SK-N-DZ (cell line): Measurements from ENCODE around the gene GIPC1.
"Not testable (repeated sequence)": the region's sequence is repeated elsewhere in the genome, so short reads cannot be mapped to it uniquely, and the experiment has no call there.

ENCODE experiments used
- DNase-seq: peaks from one replicate; pipeline ENCODE4 v3.0.0-alpha.2; 2015; ENCODE audit warnings: low spot score

GIPC1 gene

GRCh38 chr19:14472202-14472938 is 23.6 kb downstream of the GIPC1 start:
- DNase-seq, result peak; percentile 52

GRCh38 chr19:14471436-14472187 is 24.3 kb downstream of the GIPC1 start:
- DNase-seq, result no peak

DNA sequence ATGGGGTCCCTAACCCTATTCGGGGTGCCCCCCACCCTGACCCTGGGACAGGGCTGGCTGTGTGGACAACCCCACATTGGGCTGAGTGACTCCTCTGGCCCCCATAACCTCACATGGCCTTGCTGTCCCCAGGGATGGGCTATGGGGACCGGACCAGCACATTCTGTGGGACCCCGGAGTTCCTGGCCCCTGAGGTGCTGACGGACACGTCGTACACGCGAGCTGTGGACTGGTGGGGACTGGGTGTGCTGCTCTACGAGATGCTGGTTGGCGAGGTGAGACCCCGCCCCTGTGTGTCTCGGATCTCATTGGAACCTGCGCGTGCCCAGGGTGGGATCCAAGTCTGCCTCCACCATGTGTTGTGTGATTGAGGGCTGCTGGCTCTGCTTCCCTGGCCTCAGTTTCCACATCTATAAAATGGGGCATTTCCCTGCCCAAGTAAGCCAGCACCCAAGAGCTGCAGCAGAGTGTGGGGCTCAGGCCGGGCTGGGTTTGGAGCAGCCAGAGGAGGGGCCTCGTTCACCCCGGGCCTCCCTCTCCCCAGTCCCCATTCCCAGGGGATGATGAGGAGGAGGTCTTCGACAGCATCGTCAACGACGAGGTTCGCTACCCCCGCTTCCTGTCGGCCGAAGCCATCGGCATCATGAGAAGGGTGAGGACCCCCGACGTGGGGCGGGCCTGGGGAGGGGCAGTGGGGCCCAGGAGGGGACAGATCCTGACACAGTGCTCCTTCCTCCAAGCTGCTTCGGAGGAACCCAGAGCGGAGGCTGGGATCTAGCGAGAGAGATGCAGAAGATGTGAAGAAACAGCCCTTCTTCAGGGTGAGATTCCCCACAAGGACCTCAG is 25.7 kb downstream of the GIPC1 start:
- DNase-seq, result no peak

DNA sequence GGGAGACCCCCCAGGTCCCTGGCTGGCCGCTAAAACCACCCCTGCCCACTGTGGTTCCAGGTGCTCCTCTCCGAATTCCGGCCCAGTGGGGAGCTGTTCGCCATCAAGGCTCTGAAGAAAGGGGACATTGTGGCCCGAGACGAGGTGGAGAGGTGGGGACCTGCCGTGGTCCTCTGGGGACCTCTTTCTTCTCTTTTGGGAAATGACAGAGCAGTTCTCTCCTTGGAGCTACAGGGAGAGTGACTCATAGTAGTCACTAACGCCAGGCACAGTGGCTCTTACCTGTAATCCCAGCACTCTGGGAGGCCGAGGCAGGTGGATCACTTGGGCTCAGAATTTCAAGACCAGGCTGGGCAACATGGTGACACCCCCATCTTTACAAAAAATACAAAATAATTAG is 28.1 kb downstream of the GIPC1 start:
- DNase-seq, result no peak

- no peak for DNase-seq
Measured at GRCh38 chr19:14467391-14467790, 28.5 kb downstream of the GIPC1 start.

- DNase-seq, result no peak
Measured at GRCh38 chr19:14463747-14464146, 32.2 kb downstream of the GIPC1 start.

GRCh38 chr19:14462401-14462800 is 33.5 kb downstream of the GIPC1 start:
- not testable (repeated sequence) for DNase-seq

GRCh38 chr19:14460935-14461334 is 35.0 kb downstream of the GIPC1 start:
- no peak for DNase-seq

- DNase-seq, result no peak
Measured at GRCh38 chr19:14459703-14460102, 36.2 kb downstream of the GIPC1 start.

DNA sequence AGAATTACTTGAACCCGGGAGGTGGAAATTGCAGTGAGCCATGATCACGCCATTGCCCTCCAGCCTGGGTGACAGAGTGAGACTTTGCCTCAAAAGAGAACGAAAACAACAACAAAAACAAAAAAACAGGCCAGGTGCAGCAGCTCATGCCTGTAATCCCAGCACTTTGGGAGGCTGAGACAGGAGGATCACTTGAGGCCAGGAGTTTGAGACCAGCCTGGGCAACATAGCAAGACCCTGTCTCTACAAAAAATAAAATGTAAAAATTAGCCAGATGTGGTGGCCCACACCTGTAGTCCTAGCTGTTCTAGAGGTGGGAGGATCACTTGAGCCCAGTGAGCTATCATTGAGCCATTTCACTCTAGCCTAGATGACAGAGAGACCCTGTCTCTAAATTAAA is 43.6 kb downstream of the GIPC1 start:
- not testable (repeated sequence) for DNase-seq

GRCh38 chr19:14450876-14451275 is 45.1 kb downstream of the GIPC1 start:
- no peak for DNase-seq

DNA sequence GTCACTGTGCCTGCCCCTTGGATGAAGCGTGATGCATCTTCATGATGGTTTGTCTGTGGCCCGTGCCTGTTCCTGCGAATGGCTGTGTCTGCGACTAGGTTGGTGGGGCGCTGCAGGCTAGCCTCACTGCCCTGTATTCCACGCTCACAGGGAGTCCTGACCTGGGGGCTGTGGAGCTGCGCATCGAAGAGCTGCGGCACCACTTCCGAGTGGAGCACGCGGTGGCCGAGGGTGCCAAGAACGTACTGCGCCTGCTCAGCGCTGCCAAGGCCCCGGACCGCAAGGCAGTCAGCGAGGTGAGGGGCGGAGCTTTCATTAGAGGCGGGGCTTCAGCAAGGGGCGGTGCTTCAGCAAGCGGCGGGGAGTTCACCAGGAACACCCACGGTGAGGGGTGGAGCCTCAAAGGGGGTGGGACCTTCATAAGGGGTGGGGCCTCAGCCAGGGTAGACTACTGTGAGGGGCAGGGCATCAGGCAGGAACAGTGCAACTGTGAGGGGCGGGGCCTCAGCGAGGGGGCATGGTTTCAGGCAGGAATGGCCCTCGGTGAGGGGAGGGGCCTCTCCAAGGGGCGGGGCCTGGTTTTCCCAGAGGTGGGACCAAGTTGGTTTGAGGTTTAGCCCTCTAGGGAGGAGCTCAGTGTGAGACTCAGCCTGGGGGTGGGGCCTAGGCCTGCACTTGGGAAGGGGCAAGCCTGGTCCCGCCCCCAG is 45.6 kb downstream of the GIPC1 start:
- peak; percentile 41 for DNase-seq

GRCh38 chr19:14449321-14449720 is 46.6 kb downstream of the GIPC1 start:
- no peak for DNase-seq

DNA sequence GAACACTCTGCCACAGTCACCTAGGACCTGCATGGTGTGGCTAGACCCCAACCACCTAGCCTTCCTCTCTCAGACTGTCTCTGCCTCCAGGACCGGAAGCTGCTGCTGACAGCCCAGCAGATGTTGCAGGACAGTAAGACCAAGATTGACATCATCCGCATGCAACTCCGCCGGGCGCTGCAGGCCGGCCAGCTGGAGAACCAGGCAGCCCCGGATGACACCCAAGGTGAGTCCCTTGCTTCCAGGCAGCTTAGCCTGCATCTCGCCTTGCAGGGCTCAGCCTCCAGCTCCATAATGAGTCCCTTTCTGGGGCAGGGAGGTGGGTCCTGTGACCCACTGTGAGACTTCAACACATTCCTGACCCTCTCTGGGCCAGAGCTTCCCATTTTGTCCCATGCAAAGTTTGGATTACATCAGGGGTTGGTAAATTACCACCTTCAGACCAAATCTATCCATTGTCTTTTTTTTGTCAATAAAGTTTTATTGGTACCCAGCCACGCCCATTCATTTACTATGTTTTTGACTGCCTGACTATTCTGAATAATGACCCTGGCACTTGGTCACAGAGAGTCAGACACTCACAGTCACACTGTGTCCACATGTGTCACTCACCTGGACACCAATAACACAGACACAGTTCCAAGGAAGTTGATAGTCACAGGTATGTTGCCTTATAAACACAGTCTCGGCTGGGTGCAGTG is 49.4 kb downstream of the GIPC1 start:
- DNase-seq, result no peak

DNA sequence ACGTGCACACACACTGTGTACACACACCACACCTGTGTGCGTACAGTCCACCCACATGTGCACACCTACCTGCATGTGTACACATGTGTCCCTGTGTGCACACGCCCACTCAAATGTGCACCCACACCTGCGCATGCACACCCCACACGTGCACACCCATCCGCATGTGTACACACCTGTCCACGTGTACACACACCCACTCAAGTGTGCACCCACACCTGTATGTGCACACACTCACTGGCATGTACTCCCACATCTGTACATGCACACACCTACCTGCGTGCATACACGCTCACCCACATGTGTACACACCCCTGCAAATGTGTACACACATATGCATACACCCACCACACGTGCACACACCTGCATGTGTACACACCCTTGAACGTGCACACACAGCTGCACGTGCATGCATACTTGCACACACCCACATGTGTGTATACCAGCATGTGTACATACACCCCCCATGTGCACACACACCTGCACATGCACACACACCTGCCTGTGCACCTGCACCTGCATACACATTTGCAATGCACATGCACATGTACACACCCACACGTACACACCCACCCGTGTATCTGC is 52.2 kb downstream of the GIPC1 start:
- no peak for DNase-seq

- DNase-seq, result no peak
Measured at GRCh38 chr19:14442891-14443631, 52.9 kb downstream of the GIPC1 start.

DNA sequence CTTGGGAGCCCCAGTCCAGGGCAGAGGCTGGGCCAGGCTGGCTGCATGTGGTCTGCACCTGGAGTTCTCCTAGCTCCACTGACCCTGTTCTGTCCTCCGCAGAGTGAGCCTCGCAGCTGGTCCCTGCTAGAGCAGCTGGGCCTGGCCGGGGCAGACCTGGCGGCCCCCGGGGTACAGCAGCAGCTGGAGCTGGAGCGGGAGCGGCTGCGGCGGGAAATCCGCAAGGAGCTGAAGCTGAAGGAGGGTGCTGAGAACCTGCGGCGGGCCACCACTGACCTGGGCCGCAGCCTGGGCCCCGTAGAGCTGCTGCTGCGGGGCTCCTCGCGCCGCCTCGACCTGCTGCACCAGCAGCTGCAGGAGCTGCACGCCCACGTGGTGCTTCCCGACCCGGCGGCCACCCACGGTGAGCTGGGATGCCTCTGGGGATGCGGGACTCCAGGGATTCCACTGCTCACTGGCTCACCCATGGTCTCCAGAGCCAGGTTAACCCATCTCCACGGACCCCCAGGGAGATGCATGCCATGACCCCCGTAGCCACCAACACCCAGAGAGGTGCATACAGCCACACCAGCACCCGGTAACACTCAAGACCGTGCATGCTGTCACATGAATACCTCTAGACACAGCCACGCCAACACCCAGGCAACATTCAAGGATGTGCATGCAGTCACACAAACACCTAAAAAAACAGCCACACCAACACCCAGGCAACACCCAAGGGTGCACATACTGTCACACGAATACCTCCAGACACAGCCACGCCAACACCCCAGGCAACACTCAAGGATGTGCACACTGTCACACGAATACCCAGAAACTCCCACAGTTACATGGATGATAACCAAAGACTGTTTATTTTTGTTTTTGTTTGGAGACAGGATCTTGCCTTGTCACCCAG is 54.6 kb downstream of the GIPC1 start:
- DNase-seq, result peak; percentile 42

GRCh38 chr19:14440049-14440448 is 55.9 kb downstream of the GIPC1 start:
- no peak for DNase-seq

DNA sequence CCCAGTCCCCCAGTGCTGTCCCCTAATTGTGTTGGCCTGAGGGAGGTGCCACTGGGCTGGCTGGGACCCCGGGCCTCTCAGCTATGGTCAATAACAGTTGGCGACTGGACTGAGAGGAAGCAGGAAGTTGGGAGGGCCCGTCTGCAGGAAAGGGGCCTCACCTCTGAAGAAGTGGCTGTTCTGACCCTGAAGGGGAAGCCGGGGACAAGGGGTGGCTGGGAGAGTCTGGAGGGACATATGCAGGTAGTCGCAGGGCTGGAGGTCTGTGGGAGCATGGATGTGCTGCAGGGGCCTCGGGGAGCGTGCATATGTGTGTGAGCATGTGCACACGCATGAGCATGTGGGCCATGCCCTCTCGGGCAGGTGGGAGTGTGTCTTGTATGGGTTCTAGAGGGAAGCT is 56.9 kb downstream of the GIPC1 start:
- DNase-seq, result no peak
